Fibroblast of skin of right biceps (primary cell): ENCODE measurements around the gene NRG2.

ENCODE experiments used
- DNase-seq: peaks from one replicate; pipeline ENCODE4 v3.0.0-alpha.2; 2013

Gene NRG2

DNA sequence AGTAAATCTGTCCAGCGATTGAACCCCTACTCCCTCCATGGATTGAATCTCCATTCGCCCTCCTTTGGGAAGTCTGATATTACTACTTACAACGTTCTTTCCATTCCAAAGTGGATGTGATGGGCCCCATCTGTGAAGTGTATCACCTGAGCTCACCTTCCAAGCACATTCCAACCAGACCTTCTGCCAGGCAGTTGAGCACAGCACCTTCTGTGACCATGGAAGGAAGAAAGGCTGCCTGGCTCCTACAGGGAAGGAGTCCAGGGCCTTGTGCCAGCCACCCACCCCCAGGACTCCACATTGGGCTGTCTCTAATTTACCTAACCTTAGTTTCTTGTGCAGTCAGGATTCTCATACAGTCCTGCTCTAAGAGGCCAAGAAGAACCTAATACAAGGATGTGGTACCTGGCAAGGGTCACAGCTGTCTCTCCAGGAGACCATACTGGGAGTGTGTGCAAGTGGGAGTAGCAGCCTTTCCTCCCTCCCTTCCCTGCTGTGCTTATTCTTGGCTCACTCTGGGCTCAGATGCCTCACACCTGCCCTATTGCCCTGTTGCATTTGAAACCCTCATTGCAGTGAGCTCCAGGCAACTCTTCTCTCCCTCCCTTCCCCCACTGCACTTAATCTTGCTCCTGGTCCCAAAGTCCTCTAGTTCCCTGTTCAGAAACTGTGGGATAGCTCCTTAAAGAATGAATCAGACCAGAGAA is 116.1 kb downstream of the NRG2 start:
- DNase-seq: no peak

DNA sequence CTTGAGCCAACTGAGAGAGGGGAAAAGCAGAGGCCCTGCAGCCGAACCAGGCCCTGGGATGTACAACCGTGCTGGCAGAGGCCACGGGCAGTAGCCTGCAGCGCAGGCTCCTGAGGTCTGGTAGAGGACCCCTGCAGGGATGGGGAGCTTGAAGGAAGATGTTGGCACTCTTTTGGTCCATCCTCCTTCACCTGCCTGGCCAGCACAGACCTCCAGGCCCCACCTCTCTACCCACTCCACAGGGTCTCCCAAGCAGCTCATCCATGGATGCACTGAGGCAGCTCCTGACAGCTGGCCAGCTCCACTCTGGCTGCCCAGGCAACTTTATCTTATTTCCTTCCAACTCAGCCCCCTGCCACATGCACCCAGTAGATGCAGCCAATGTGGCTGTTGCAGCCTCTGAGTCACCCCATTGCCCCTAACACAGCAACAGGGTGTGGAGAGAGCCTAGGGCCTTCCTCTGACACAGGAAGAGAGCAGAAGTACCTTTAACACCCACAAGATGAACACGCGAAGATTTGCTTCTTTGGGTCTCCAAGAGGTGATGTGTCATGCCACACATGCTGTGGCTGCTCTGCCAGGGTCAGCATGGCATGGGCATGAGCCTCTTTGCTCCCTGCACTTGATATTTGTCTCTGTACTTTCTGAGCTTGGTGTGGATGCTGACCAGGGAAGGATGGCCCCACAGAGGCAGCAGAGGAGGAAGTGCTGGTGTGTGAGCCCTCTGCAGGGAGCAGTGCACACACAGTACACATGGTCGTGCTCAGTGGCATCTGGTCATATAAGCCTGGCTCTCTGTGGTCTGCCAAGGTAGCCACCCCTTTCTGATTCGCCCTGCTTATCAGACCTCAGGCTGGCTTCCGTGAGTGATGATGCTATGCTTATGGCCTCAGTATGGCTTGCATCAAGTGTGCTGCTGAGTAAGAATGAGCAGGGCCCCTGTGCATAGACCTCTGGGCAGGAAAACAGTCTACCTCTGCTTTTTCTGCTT is 117.2 kb downstream of the NRG2 start:
- DNase-seq: no peak

DNA sequence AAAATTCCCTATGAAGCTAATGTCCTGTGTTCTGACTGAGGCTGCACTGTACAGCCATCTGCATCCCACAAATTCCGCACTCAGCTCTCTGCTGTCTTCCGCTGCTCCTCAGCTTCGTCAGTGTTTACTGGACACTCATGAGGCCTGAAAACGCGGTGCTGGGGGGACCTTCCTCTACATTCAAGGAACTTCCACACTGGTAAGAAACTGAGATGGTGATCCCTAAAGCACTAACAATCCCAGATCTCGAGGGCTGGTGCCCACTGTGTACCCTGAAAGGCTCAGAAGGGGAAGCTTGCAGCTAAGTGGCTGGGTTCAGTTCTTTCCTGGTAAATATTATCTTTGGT is 117.9 kb downstream of the NRG2 start:
- no peak for DNase-seq

DNA sequence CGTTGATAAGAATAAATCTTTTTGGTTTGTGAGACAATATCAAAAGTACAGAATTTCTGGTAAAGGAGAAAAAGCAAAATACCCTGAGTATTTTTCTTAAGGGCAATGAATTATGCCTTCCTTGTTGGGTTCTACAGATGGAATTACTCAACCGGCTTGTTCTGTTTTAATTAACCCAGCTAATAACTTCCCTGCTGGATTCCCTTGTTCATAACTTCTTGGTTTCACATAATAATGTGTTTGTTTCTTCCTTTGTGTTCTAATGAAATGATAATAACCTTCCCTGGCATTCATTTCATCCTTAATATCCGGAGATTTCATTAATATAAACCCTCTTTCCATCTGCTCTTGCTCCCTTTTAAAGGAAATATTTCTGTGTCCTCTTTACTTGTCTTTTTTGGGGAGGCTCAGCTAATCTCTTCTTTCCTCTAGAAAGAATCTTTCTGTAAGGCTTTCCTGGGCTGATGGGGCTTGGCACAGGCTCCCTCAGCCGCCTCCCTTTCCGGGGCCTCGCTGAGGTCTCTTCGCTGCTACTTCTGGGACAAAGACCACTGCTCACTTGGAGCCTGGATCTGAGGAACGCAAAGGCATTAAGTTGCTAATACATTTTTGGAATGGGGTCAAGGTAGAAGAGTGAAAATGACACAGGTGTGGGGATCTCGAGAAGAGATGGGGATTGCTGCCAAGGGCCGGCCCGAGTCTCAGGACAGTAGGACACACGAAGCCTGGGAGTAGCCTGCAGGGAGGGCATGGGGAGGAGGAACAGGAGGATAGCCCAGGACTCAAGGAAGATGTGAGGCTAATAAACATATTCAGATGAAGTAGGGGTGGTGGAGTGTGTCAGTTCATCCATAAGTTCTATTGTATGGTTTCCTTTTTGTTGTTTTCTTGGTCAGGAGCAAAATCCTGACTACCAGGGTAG is 118.5 kb downstream of the NRG2 start:
- no peak for DNase-seq

DNA sequence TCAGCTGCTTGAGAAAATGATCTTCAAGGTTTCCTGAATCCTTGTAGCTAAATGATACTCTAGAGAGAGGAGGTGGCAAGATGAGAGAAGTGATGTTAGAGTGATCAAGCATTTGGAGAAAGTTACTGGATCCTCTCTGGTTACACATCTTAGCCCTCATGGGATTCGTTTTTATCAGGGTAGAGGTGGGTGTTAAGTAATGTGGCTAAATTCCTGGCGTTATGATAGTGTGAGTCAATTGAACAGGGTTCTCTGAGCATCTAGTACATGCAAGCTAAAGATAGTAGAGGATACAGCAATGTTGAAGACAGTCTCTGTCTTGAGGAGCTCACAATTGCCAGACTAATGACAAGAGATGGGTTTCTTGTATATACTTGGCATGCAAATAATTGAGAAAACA is 123.8 kb downstream of the NRG2 start:
- peak; percentile 26 for DNase-seq

DNA sequence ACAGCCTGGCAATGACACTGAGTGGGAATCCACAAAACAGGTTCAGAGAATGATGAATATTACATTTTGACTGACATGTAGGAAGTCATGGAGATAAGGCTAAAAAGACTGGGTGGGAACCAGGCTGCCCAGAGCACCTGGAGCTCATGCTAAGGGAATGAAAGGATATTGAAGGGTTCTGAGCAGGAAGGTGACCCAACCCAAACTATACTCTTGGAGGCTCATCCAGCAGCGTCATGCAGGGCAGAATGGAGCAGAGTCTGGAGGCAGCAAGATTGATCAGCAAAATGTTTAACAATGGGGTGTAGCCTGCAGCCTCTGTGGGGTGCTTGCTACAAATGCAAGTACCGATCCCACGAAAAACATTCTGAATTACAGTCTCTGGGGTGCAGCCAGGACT is 127.3 kb downstream of the NRG2 start:
- DNase-seq: no peak

DNA sequence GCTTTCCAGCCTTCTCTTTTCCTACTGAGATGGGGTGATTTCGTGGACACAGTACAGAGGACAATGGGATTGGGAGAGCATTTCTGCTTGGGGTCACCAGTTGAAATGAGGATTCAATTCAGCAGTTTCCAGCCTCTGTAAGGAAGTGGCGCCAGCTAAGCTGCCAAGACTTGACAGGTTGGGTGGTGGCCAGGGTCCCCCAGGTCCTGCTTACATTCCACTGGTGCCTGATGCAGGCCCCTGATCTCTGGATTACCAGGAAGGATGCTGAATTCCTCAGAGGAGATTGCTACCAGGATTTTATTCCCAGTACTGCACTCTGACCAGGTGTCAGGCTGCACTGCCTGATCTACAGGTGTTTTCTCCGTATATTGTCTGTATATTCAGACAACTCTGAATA is 127.8 kb downstream of the NRG2 start:
- no peak for DNase-seq

DNA sequence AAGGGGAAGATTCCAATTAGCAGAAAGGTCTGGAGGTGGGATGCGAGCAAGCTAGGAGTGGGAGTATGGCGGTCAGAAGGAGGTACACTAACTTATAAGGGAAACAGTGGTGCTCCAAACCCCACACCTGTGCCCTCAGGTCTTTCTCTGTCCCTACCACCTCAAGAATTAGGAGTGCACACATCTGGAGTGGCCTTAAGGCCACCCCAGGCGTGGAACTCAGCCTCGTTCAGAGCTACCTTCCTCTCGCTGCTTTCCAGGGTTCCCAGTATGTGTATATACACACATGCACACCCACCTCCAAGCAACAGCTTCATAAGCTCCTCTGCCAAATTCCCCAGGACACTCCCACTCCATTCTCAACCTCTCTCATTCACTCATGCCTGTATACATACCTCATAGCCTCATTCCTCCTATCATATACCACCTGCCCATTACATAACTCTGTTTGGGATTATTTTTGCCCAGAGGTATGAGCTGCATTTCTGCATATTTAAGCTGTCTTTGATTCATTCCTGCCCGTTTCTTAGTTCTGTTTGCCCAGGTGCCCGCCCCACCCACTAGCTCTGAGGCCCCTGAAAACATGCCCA is 128.8 kb downstream of the NRG2 start:
- DNase-seq: no peak

DNA sequence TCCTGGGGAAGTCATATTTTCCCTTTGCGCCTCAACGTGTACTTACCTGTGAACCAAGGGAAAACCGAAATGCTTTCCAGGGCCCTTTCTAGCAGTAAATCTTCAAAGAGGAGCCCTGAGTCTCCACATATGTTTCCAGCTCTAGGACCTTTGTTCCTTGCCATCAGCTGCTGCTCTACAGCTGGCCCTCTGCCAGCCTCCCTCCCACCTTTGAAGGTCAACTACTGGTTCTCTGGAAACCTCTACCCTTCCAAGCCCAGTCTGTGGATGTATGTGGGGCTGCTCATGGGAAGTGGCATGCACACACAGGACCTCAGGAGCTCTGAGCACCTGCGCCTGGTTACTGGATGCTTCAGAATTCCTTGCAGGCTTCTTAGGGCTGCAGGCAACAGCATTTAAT is 130.3 kb downstream of the NRG2 start:
- DNase-seq: no peak

DNA sequence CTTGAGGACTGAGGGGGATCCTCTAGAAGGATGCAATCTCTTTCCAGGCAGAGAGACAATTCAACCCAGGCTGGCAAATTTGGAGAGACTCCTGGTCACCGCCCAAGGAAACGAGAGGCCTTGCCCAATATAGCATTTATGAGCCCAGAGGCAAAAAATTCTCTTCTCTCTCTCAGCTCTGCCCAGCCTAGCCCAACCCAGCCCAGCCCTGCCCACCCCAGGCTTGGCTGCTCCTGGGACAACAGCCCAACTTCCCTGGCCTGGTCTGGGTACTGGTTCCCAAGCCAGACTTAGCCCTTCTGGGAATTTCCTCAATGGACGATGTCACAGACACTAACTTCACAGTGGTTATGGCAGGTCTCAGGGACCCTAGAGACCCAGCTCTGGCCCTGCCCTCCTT is 130.9 kb downstream of the NRG2 start:
- DNase-seq: no peak

DNA sequence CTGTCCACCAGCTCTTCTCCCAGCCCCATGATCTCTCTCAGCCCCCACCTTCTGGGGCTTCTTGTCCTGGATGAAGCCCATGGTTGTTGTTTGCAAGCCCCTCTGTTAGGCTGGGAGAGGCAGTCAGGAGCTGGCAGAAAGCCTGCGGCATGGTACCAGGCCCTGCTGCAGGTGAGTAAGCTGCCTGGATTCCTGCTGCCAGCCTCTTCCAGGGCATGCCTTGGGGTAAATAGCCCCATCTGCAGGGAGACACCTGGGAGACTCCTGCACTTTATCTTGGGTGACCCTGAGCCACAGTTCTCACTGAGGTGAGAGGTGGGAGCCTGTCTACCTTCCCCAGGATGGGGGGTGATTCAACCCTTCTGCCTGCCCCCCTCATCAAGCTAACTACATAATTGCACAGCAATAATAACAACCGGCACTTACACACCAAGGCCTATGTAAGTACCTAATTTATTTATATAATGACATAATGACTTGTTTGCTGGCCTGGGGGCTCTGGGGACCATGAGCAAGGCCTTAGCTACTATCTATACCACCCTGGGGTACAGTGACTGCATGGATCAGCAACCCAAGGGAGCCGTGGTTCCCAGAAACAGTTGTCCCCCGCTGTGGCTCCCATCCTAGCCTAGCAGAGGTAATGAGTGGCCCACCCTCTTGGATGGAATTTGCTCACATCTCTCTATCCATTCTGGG is 131.5 kb downstream of the NRG2 start:
- DNase-seq: no peak

DNA sequence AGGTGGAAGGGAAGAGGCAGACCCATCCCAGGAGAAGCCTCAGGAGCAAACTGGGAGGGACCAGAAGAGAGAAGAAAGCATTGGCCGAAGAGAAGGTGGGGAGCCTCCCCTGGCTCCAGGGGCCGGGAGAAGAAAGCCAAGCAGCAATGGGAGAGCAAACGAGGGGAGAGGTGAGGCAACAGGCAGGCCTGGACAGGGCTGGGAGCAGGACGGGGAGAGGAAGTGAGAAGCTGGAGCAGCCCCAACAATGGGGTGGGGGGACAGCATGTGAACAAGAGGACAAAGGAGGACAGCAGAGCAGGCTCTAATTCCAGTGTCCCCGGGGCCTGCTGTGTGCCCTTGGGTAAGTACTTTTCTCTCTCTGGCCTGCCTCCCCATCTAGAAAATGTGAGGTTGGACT is 132.2 kb downstream of the NRG2 start:
- DNase-seq: no peak

DNA sequence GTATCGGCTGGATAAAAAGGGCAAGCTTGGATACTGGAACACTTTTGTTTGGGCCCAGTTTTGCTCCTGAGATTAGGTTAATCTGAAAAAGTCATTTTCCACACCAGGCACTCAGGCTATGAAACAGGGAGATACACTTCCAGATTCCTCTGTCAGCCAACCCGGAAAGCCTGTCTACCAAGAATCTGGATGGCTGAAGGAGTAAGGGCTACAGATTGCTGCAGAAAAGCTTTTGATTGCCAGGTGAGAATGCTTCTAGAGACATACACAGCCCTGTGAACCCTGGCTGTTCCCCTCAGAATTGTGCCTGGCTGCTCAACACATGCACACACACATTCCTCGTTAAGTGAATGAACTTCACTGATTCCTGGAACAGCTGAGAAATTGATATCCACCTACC is 133.1 kb downstream of the NRG2 start:
- DNase-seq: no peak

DNA sequence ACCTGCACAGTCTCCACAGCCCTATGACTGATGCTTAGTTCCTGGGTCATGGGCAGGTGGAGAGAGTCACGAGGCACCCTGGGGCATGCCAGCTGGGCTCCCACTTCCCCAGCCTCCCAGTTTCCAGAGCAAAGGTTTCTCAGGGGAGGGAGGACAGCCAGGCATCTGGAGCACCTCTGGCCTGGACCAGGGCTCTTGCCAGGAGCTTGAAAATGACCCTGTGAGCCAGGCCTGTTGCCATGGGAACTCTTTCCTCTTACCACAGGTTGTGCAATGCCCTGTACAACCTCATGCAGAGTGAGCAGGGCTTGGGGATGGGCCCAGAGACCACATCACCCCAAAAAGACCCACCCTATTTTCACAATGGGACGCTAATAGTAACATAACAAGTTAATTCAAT is 134.3 kb downstream of the NRG2 start:
- DNase-seq: no peak

DNA sequence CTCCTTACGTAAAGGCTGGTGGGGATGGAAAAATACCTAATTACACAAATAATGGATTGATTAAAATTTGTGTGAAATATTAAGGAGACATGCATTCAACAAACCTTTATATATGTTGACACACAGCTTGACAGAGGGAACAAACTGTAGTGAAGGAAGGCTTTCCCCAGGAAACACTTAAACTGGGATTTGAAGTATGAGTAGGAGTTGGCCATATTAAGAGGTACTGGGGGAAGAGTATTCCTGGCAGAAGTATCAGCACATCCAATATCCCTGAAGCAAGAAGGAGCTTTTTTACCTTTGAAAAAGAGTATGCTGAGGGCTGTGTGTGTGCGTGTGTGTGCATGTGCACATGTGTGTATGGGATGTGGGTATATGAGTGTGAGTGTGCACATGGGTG is 136.4 kb downstream of the NRG2 start:
- DNase-seq: no peak

DNA sequence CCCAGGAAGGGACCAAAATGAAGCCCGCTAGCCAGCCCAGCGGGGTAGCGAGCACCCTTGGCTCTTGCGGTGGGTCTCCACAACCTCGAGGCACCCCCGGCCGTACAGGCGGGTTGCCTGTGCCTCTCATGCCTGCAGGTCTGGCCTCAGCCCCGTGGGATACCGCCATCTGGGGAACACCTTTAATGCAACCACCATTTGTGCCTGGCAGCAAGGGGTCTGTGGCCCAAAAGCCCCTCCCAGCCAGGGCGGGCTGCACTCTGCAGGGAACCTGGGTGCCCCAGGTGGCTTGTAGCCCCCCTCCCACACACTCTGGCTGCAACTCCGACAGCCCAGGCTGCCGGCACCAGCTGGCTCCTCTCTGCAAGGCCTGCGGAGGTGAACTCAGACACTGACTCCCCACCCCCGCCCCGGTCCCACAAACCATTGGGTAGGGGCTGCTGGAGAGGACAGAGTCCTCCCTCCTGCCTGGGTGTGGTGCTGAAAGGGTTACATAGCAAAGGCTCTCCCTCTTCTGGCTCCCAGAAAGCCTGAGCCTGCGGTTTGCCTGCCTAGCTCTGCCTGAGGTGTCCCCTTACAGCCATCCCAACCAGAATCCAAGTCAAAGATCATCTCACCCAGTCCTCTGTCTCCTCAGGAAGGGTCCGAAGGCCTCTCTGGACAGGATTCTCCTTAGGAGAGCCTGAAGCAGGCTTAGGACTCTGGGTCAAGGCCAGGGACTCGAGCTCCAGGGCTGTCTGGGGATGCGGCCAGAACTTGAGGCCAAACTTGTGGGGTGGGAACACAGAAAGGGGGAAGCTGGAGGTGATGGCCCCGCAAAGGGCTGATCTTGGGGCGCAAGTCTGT is 138.1 kb downstream of the NRG2 start:
- no peak for DNase-seq

DNA sequence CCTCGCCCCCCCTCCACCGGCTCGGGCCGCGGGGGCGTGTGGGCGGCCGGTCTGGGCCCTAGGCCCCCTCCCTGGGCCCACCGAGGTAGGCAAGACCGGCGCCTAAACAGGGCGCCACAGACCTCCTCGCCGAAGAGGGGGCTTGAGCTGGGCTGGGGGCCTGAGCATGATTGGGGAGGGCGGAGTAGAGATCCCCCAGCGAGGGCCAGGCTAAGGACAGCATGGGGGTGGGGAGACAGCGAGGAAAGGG is 138.6 kb downstream of the NRG2 start:
- no peak for DNase-seq

DNA sequence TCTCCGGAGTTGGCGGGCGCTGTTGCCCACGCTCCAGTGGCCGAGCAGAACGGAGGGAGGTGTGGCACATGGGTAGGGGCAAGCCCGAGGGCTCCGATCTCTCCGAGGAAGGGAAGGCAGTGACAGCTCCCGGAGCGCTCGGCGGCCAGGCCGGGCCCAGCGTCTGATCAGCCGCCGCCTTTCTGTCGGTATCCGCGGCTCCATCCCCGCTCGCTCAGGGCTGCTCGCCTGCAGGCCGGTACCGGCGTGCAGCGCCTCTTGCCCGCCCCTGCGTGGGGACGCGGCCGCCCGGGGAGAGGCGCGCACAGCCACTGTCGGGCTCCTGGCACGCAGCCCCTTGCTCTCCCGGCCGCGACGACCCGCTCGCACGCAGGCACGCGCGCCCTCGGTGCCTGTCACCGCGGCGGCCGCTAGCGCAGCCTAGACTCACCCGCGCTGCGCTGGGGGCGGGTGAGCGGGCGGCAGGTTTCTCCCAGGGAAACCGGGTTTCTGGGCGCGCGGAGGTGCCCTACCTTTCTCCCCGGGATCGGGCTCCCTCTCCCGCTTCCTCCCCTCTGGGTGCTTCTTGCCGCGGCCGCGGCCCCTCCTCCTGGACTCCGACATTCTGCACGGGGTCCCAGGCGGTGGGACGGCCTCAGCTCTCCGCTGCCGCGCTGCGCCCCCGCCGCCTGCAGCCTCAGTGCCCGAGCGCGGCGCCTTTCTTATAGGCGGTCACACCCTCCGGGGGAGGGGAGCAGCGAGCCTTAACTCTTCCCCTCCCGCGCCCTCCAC is 139.1 kb downstream of the NRG2 start:
- DNase-seq: no peak

DNA sequence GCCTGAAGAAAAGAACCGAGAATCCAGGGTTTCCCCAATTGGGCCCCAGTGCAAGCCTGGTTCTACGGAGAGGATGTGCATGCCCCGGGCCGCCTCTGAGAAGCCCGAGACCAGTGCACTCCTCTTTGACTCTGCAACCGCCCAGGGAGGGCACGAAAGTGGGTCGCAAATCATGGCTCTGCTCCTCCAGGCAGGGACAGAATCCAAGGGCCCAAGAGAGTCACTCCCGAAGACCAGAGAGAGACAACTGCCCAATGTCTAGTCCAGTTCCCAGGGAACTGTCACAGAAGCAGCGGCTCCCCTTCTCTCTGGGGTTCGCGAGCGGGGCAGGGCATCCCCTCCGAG is 139.7 kb downstream of the NRG2 start:
- no peak for DNase-seq

DNA sequence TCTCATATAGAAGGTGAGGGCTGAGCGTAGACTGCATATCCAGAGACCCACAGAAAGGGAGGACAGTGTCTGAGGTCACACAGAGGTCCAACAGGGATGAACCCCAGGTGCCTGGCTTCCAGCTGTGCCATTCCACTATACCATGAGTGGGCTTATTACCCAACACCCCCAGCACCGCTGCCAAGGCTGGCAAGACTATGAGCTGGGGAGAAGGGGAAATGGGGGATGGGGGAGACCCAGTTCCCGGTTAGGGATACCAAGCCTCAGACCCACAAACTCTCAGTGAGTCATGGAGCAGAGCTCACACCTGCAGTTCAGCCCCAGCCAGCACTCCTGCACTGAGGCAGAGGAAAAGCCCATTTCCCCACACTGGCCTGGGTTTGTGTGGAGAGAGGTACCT is 141.1 kb downstream of the NRG2 start:
- DNase-seq: no peak

DNA sequence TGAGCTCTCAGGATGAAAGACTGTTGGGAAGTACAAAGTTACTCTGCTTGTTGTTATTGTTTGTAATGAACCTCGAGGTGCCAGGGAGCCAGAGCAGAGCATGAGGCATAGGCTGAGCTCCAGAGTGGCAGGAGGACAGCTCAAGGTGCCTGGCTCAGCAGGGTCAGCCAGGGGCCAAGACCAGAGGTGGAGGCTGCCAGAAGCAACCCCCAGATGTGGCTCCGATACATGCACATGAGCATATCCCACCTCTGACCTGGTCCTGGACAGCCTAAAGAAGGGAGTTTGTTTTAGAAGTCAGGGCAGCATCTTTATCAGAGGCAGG is 141.9 kb downstream of the NRG2 start:
- DNase-seq: no peak
